ENCODE data around the gene BIRC5.

DNA sequence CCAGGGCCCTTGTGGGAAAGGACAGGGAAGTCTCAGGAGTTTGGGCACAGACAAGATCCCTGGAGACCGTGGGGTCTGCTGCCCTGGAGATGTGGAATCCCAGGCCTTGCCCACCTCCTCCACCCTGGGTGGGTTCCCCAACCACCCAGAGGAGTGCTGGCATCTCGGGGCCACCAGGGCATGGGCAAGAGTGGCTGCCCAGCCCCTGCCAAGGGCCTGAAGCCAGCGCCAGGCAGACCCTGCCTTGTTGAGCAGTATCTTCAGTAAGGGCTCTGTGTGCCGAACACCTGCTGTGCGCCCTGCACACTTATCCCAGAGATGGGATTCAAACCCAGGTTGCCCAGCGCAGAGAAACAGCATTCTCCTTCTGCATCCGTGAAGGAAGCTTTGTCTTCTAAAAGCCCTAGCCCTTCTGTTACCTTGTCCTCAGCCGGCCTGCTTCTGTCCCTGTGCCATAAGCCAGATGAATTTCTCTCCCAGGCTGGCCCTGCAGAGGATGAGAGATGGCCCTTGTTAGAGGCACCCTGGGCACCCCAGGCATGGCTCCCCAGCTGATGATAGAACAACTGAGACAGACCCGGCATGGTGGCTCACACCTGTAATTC lies 49.8 kb downstream of the BIRC5 start:
- TF ChIP-seq, protein P1, sequence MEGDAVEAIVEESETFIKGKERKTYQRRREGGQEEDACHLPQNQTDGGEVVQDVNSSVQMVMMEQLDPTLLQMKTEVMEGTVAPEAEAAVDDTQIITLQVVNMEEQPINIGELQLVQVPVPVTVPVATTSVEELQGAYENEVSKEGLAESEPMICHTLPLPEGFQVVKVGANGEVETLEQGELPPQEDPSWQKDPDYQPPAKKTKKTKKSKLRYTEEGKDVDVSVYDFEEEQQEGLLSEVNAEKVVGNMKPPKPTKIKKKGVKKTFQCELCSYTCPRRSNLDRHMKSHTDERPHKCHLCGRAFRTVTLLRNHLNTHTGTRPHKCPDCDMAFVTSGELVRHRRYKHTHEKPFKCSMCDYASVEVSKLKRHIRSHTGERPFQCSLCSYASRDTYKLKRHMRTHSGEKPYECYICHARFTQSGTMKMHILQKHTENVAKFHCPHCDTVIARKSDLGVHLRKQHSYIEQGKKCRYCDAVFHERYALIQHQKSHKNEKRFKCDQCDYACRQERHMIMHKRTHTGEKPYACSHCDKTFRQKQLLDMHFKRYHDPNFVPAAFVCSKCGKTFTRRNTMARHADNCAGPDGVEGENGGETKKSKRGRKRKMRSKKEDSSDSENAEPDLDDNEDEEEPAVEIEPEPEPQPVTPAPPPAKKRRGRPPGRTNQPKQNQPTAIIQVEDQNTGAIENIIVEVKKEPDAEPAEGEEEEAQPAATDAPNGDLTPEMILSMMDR (optimal IDR thresholded peaks at IDR 0.05 in 1 of 3, IDR thresholded peaks at IDR 0.05 in 1 of 3, conservative IDR thresholded peaks at IDR 0.05 in 1 of 3; ENCODE audit: extremely low read depth in 1 of 3, insufficient read depth in 2 of 3, low read length in 3 of 3): no peak
- TF ChIP-seq EZH2 (IDR thresholded peaks at IDR 0.05; ENCODE audit: low read length): no peak

Data from keratinocyte (primary cell).